Left lung (tissue), 10 donors: Measurements from ENCODE around the gene COL4A4. TPM values are rescaled to one million over a fixed set of nuclear protein-coding genes. Genes with fewer than 3 reads are reported as not detected.

Source experiments
- ATAC-seq: fragments of 200-7000 bp; cut with Tn5 transposase; one replicate; pipeline ENCODE4 v1.9.1; 2020; ENCODE audit warnings: moderate library complexity
- DNase-seq, 4 donors: peaks; one replicate each; pipeline ENCODE4 v3.0.0-alpha.2; 2013 to 2020
- H3K27ac ChIP-seq, 2 donors: fragments of 200-600 bp; sonication (generic) in 1 of 2; one replicate each; pipeline versions ENCODE4 v1.5.0 to v1.8.0; 2020 to 2021
- H3K27me3 ChIP-seq, 2 donors: fragments of 200-600 bp; sonication (generic) in 1 of 2; one replicate each; pipeline versions ENCODE4 v1.5.0 to v1.8.0; 2020 to 2021
- H3K36me3 ChIP-seq, 2 donors: fragments of 200-600 bp; sonication (generic) in 1 of 2; one replicate each; pipeline versions ENCODE4 v1.5.0 to v1.8.0; 2020 to 2021
- H3K4me1 ChIP-seq, 2 donors: fragments of 200-600 bp; one replicate each; pipeline ENCODE4 v1.8.0; 2021
- H3K4me3 ChIP-seq, 2 donors: fragments of 200-600 bp; sonication (generic) in 1 of 2; one replicate each; pipeline versions ENCODE4 v1.5.0 to v1.8.0; 2020 to 2021; ENCODE audit warnings: mild to moderate bottlenecking in 1 of 2
- H3K9me3 ChIP-seq, 2 donors: fragments of 200-600 bp; sonication (generic) in 1 of 2; one replicate each; pipeline versions ENCODE4 v1.5.0 to v1.8.0; 2020 to 2021
- intact Hi-C, 2 donors: fragments of 100-400 bp; cut with DNase I; formaldehyde crosslinking; loops; one replicate each; pipeline versions ENCODE4 v1.11.2 to v1.14.2; 2022
- polyA plus RNA-seq, 6 donors: library from polyadenylated mRNA; unstranded; fragments of 120-200 nt; gene quantifications; one replicate each; pipeline ENCODE4 v1.2.1, GENCODE V29; 2013; ENCODE audit not compliant: insufficient read length in 6 of 6
- total RNA-seq, 2 donors: library from RNA; stranded (reverse); fragmentation: NEBNext Ultra II Directional; extraction: Animal tissue kit (Norgen Biotek cat#: 25700); gene quantifications; one replicate each; pipeline ENCODE4 v1.2.1, GENCODE V29; 2021
- TF ChIP-seq, protein P1 (sequence below), 2 donors: fragments of 200-600 bp; sonication (generic) in 1 of 2; IDR thresholded peaks; one replicate each; pipeline versions ENCODE4 v1.5.0 to v1.8.0; 2021; ENCODE audit warnings: antibody characterized with exemption in 2 of 2
- donor health status: DM: no; HTN: yes; CAD: no.
- donor health status: DM: no; HTN: no; CAD: no.

COL4A4 gene
- total and polyA plus RNA-seq, 8 donors, result 5.4 to 51.2 (median 10.2) TPM

DNA sequence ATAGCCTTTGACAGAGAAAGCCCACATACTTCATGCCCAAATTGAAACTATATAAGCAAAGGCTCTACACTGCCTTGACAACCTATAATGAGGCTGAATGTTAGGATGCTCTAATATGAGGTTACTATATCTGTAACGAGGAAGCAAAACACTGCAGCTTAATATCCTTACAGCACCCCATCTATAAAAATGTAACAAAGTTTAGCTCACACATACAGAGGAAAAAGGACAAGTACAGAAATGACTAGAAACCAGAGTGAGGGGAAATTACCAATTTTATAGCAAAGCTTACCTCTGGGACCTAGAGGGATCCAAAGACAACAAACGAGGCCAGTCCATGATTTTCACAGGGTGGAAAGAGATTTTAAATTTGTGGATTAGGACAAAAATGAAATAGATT lies 138.5 kb downstream of the COL4A4 start:
- H3K4me1 ChIP-seq, result no peaks in the 10 kb centered on the region
- H3K9me3 ChIP-seq, result no peaks in the 10 kb centered on the region
- intact Hi-C loops, result no loop called here
- H3K27me3 ChIP-seq, result no peaks in the 10 kb centered on the region
- H3K36me3 ChIP-seq, result no peaks in the 10 kb centered on the region
- TF ChIP-seq, protein P1, sequence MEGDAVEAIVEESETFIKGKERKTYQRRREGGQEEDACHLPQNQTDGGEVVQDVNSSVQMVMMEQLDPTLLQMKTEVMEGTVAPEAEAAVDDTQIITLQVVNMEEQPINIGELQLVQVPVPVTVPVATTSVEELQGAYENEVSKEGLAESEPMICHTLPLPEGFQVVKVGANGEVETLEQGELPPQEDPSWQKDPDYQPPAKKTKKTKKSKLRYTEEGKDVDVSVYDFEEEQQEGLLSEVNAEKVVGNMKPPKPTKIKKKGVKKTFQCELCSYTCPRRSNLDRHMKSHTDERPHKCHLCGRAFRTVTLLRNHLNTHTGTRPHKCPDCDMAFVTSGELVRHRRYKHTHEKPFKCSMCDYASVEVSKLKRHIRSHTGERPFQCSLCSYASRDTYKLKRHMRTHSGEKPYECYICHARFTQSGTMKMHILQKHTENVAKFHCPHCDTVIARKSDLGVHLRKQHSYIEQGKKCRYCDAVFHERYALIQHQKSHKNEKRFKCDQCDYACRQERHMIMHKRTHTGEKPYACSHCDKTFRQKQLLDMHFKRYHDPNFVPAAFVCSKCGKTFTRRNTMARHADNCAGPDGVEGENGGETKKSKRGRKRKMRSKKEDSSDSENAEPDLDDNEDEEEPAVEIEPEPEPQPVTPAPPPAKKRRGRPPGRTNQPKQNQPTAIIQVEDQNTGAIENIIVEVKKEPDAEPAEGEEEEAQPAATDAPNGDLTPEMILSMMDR (IDR thresholded peaks at IDR 0.05), result no peak
- ATAC-seq (no peak), DNase-seq (no peak)
- H3K27ac ChIP-seq, result no peak overlapping the region
- no peak overlapping the region for H3K4me3 ChIP-seq

DNA sequence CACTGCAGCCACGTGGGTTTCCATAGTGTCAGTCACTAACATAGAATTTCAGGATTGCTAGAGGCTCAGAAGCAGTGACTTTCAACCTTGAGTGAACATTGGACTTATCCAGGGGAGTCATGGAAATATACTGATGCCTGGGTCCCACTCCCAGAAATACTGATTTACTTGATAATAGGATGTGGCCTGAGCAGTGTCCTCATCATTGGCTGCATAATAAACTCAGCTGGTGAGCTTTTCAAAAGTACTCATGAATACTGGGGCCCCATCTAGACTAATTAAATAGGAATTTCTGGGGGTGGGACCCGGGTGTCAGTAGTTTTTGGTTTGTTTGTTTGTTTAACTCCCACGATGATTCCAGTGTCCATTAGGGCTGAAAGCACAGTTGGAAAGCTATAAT lies 141.4 kb downstream of the COL4A4 start:
- H3K4me3 ChIP-seq, result no peak overlapping the region
- intact Hi-C loops, result no loop called here
- DNase-seq, result no peak
- TF ChIP-seq, protein P1 (IDR thresholded peaks at IDR 0.05), result no peak
- H3K27me3 ChIP-seq, result no peaks in the 10 kb centered on the region
- no peaks in the 10 kb centered on the region for H3K36me3 ChIP-seq
- H3K9me3 ChIP-seq, result no peaks in the 10 kb centered on the region
- ATAC-seq, result no peak
- H3K27ac ChIP-seq, result no peak overlapping the region
- H3K4me1 ChIP-seq, result no peaks in the 10 kb centered on the region

DNA sequence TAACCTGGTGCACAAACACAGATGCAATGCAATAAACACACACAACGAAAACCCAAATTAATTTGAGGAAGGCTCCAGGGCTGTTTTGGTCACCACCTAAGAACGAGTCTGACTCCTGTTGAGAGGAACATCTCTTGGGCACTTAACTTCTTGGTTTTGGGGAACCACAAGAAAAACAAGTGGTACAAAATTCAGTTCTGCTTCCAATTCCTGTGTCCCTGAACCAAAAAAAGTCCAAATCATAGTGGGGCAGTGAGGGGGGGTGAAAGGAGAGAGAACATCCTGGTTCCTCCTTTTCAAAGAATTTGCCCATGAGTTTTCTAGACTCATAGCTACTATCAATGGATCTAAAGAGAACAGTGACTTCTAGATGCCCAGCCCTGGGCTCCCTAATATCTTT lies 143.6 kb downstream of the COL4A4 start:
- Histone ChIP-seq H3K27ac (no peak overlapping the region), H3K36me3 (no peaks in the 10 kb centered on the region), H3K27me3 (no peaks in the 10 kb centered on the region), H3K4me1 (no peaks in the 10 kb centered on the region), H3K4me3 (no peak overlapping the region), H3K9me3 (no peaks in the 10 kb centered on the region)
- TF ChIP-seq, protein P1 (IDR thresholded peaks at IDR 0.05), result no peak
- DNase-seq (no peak), ATAC-seq (no peak)
- intact Hi-C loops, result no loop called here

DNA sequence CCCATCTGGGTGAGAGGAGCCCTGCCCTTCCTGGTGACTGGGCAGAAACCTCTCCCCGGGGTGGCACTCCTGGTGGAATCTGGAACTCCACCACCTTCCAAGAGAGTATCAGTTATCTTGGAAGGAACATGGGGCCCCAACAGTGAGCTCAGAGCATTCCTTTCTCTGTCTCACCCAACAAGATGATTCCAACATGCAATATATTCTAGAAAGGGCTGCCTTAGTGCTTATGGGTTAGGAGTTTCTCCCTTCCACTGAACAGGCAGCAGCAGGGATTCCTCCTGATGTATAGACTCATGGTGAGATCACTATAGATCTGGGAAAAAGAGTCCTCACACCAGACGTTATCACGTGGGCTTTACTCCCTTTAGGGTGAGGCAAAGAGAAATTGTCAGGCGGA lies 147.1 kb downstream of the COL4A4 start:
- no peak overlapping the region for H3K27ac ChIP-seq
- ATAC-seq (no peak), DNase-seq (no peak)
- no peaks in the 10 kb centered on the region for H3K4me1 ChIP-seq
- H3K27me3 ChIP-seq, result no peaks in the 10 kb centered on the region
- intact Hi-C loops, result no loop called here
- H3K4me3 ChIP-seq, result no peak overlapping the region
- TF ChIP-seq, protein P1 (IDR thresholded peaks at IDR 0.05), result no peak
- no peaks in the 10 kb centered on the region for H3K36me3 ChIP-seq
- no peaks in the 10 kb centered on the region for H3K9me3 ChIP-seq

DNA sequence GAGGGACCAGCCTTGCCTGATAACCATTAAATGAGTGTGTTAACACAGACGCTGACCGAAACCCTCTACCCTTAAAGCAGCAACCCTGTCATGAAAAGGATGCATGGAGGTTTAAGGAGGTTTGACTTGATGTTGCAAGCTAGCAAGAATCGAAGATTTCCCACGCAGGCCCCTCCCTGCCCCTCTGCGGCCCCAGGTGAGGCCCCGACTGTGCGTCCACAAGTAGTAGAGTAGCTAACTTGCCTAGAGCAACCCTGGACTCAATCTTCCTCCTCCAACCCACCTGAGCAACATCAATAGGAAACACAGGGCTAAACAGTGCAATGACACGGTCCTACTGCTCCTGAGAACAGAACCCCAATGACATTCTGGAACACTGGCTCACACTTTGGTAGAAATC lies 150.1 kb downstream of the COL4A4 start:
- Histone ChIP-seq H3K27me3 (no peaks in the 10 kb centered on the region), H3K4me1 (no peaks in the 10 kb centered on the region), H3K36me3 (no peaks in the 10 kb centered on the region), H3K27ac (no peak overlapping the region), H3K4me3 (no peak overlapping the region), H3K9me3 (no peaks in the 10 kb centered on the region)
- TF ChIP-seq, protein P1 (IDR thresholded peaks at IDR 0.05), result no peak
- intact Hi-C loops, result no loop called here
- no peak for DNase-seq
- no peak for ATAC-seq
